ENCODE measurements around the gene ZNF165. TPM values are rescaled to one million over a fixed set of nuclear protein-coding genes. Genes with fewer than 3 reads are reported as not detected.

The ZNF165 gene
- total and polyA plus RNA-seq, 2 of the 13 experiments (the other 11 are each of a cell fraction or from before 2014, with no cell fraction given): 0.58 to 8.6 TPM

- Histone ChIP-seq H3K27ac (ENCODE audit: extremely low read length, insufficient read depth, low read length) (peak overlapping the region; percentile 78), H3K4me3 (replicated peaks in 1 of 3; ENCODE audit: insufficient read depth in 1 of 3, low read depth in 2 of 3, low read length in 3 of 3) (peak overlapping the region; percentile 77 to 89 (median 87)), H3K36me3 (replicated peaks in 1 of 2; ENCODE audit: control insufficient read depth in 1 of 2, insufficient read depth in 2 of 2, low read length in 2 of 2) (peaks cover 2 to 6% of the 10 kb centered on the region in 2 experiments; a peak in 2 of 5 replicates), H2AFZ (ENCODE audit: low read length) (peak overlapping the region; percentile 97), H3K27me3 (ENCODE audit: control insufficient read depth in 1 of 2, insufficient read depth in 2 of 2, low read length in 2 of 2) (no peaks in the 10 kb centered on the region; a peak in 1 of 5 replicates), H3K4me1 (ENCODE audit: insufficient read depth, low read length) (peaks cover 34% of the 10 kb centered on the region), H3K9ac (ENCODE audit: insufficient read depth, low read depth, low read length) (peak overlapping the region; percentile 83), H3K79me2 (ENCODE audit: insufficient read depth, low read length) (peaks cover 11% of the 10 kb centered on the region), H4K20me1 (ENCODE audit: insufficient read depth, low read length) (no peaks in the 10 kb centered on the region), H3K4me2 (ENCODE audit: low read depth, low read length) (peak overlapping the region; percentile 94), H3K9me3 (ENCODE audit: low read length) (no peaks in the 10 kb centered on the region)
- ChIA-PET POLR2A (interaction anchor here (1.0 to 1.3 kb wide), 3 partner anchors 24 to 139 kb away, joined by 3 to 6 read pairs (median 4); partner anchors contain the start of gene ZSCAN16), CTCF (ENCODE audit: low intra/inter-chr PET ratio, low total read pairs) (no interaction called here)
- in situ Hi-C loops (cut with HindIII; ENCODE audit: extremely low pct_ligation_motif_present, low pct_unique_long_range_greater_than_20kb) (no loop called here), intact Hi-C loops (cut with micrococcal nuclease; ENCODE audit: unreplicated experiment) (loop anchor here (2.0 to 10.0 kb wide), 3 partner anchors 176 to 902 kb away; a partner anchor contains a TSS)
- peak; percentile 91 for FAIRE-seq
- BruUV-seq (replicated peaks): TSS peak; percentile 80
- peak; percentile 95 for DNase-seq (ENCODE audit: low spot score)
- WGBS (ENCODE audit: low lambda C conversion rate): 0% methylated on average over 22 of the region's 46 CpGs
- peak; percentile 95 for ATAC-seq
- TF ChIP-seq, protein P1, sequence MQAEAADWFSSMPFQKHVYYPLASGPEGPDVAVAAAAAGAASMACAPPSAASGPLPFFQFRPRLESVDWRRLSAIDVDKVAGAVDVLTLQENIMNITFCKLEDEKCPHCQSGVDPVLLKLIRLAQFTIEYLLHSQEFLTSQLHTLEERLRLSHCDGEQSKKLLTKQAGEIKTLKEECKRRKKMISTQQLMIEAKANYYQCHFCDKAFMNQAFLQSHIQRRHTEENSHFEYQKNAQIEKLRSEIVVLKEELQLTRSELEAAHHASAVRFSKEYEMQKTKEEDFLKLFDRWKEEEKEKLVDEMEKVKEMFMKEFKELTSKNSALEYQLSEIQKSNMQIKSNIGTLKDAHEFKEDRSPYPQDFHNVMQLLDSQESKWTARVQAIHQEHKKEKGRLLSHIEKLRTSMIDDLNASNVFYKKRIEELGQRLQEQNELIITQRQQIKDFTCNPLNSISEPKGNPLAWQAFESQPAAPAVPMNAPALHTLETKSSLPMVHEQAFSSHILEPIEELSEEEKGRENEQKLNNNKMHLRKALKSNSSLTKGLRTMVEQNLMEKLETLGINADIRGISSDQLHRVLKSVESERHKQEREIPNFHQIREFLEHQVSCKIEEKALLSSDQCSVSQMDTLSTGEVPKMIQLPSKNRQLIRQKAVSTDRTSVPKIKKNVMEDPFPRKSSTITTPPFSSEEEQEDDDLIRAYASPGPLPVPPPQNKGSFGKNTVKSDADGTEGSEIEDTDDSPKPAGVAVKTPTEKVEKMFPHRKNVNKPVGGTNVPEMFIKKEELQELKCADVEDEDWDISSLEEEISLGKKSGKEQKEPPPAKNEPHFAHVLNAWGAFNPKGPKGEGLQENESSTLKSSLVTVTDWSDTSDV (CRISPR knock-in tag; IDR thresholded peaks at IDR 0.05): peak; percentile 75; the same call in 1 of the 2 replicates
- TF ChIP-seq DRAP1 (CRISPR knock-in tag; IDR thresholded peaks at IDR 0.05) (peak; percentile 63), HMGXB3 (CRISPR knock-in tag; IDR thresholded peaks at IDR 0.05; ENCODE audit: borderline replicate concordance) (peak; percentile 87), TOE1 (CRISPR knock-in tag; IDR thresholded peaks at IDR 0.05) (peak; percentile 94), FOXA3 (CRISPR knock-in tag; IDR thresholded peaks at IDR 0.05) (peak; percentile 69), ZNF619 (CRISPR knock-in tag; IDR thresholded peaks at IDR 0.05) (peak; percentile 84; the same call in 1 of the 2 replicates), KLF11 (CRISPR knock-in tag; IDR thresholded peaks at IDR 0.05) (peak; percentile 57; the same call in 1 of the 2 replicates), NKX3-1 (CRISPR knock-in tag; IDR thresholded peaks at IDR 0.05) (peak; percentile 75), ARNTL (CRISPR knock-in tag; IDR thresholded peaks at IDR 0.05) (0 out of 2 replicates have a peak, but pooled peaks have one; percentile 53), NFIB (CRISPR knock-in tag; IDR thresholded peaks at IDR 0.05; ENCODE audit: borderline replicate concordance) (no peak), GPN1 (CRISPR knock-in tag; IDR thresholded peaks at IDR 0.05; ENCODE audit: borderline replicate concordance) (no peak), ZNF180 (CRISPR knock-in tag; IDR thresholded peaks at IDR 0.05; ENCODE audit: borderline replicate concordance, low read depth) (no peak; the same call in 1 of the 2 replicates), THAP11 (CRISPR knock-in tag; IDR thresholded peaks at IDR 0.05) (peak; percentile 99)
- TF ChIP-seq, protein P2, sequence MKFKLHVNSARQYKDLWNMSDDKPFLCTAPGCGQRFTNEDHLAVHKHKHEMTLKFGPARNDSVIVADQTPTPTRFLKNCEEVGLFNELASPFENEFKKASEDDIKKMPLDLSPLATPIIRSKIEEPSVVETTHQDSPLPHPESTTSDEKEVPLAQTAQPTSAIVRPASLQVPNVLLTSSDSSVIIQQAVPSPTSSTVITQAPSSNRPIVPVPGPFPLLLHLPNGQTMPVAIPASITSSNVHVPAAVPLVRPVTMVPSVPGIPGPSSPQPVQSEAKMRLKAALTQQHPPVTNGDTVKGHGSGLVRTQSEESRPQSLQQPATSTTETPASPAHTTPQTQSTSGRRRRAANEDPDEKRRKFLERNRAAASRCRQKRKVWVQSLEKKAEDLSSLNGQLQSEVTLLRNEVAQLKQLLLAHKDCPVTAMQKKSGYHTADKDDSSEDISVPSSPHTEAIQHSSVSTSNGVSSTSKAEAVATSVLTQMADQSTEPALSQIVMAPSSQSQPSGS (CRISPR knock-in tag; IDR thresholded peaks at IDR 0.05): peak; percentile 97
Measured at GRCh38 chr6:28080631-28081485, 490 bp downstream of the ZNF165 start.

Data from HepG2 (cell line).